Measurements from ENCODE around the gene WDFY4. TPM values are rescaled to one million over a fixed set of nuclear protein-coding genes. Genes with fewer than 3 reads are reported as not detected.

WDFY4 gene
- total RNA-seq, 1 experiment from 2014 or later = 144 TPM

- H3K27ac ChIP-seq (ENCODE audit: low read length) = no peak overlapping the region
- peaks cover 4% of the 10 kb centered on the region for H3K4me1 ChIP-seq (ENCODE audit: low read length)
- no peak overlapping the region for H3K4me3 ChIP-seq (ENCODE audit: low read length)
- no peaks in the 10 kb centered on the region for H4K20me1 ChIP-seq (ENCODE audit: insufficient read depth, low read depth, low read length)
- no peaks in the 10 kb centered on the region for H3K27me3 ChIP-seq (ENCODE audit: low read length)
- H3K9me3 ChIP-seq (ENCODE audit: low read length) = no peaks in the 10 kb centered on the region
- no peaks in the 10 kb centered on the region for H3K9me2 ChIP-seq (replicated peaks; ENCODE audit: insufficient read depth, low read length)
- H3K9ac ChIP-seq (ENCODE audit: low read length) = no peak overlapping the region
- H3K4me2 ChIP-seq (ENCODE audit: low read depth, low read length, poor library complexity, severe bottlenecking) = no peak overlapping the region
- H2AFZ ChIP-seq (ENCODE audit: low read length) = no peak overlapping the region
- no peaks in the 10 kb centered on the region for H3K79me2 ChIP-seq (ENCODE audit: low read length)
- peaks cover 62% of the 10 kb centered on the region for H3K36me3 ChIP-seq (ENCODE audit: insufficient read depth, low read length)
- DNase-seq = no peak
Measured at GRCh38 chr10:48878091-48878490, 193.4 kb downstream of the WDFY4 start.

- no peak for DNase-seq
- Histone ChIP-seq H3K9ac (ENCODE audit: low read length) (no peak overlapping the region), H3K27me3 (ENCODE audit: low read length) (no peaks in the 10 kb centered on the region), H3K4me2 (ENCODE audit: low read depth, low read length, poor library complexity, severe bottlenecking) (no peak overlapping the region), H4K20me1 (ENCODE audit: insufficient read depth, low read depth, low read length) (no peaks in the 10 kb centered on the region), H2AFZ (ENCODE audit: low read length) (no peak overlapping the region), H3K9me3 (ENCODE audit: low read length) (no peaks in the 10 kb centered on the region), H3K9me2 (replicated peaks; ENCODE audit: insufficient read depth, low read length) (no peaks in the 10 kb centered on the region), H3K4me1 (ENCODE audit: low read length) (no peaks in the 10 kb centered on the region), H3K79me2 (ENCODE audit: low read length) (no peaks in the 10 kb centered on the region), H3K36me3 (ENCODE audit: insufficient read depth, low read length) (peaks cover 57% of the 10 kb centered on the region), H3K27ac (ENCODE audit: low read length) (no peak overlapping the region), H3K4me3 (ENCODE audit: low read length) (no peak overlapping the region)
Measured at GRCh38 chr10:48879451-48879850, 194.8 kb downstream of the WDFY4 start.

- H3K9ac ChIP-seq (ENCODE audit: low read length) = no peak overlapping the region
- no peak overlapping the region for H3K4me2 ChIP-seq (ENCODE audit: low read depth, low read length, poor library complexity, severe bottlenecking)
- no peaks in the 10 kb centered on the region for H3K9me3 ChIP-seq (ENCODE audit: low read length)
- no peaks in the 10 kb centered on the region for H3K9me2 ChIP-seq (replicated peaks; ENCODE audit: insufficient read depth, low read length)
- DNase-seq = no peak
- no peaks in the 10 kb centered on the region for H3K27me3 ChIP-seq (ENCODE audit: low read length)
- no peak overlapping the region for H3K4me3 ChIP-seq (ENCODE audit: low read length)
- no peaks in the 10 kb centered on the region for H3K4me1 ChIP-seq (ENCODE audit: low read length)
- no peaks in the 10 kb centered on the region for H4K20me1 ChIP-seq (ENCODE audit: insufficient read depth, low read depth, low read length)
- H3K27ac ChIP-seq (ENCODE audit: low read length) = no peak overlapping the region
- no peak overlapping the region for H2AFZ ChIP-seq (ENCODE audit: low read length)
- H3K36me3 ChIP-seq (ENCODE audit: insufficient read depth, low read length) = peaks cover 56% of the 10 kb centered on the region
- H3K79me2 ChIP-seq (ENCODE audit: low read length) = no peaks in the 10 kb centered on the region
Measured at GRCh38 chr10:48880016-48880705, 195.5 kb downstream of the WDFY4 start.

GRCh38 chr10:48881937-48882336 is 197.3 kb downstream of the WDFY4 start:
- no peak overlapping the region for H3K4me2 ChIP-seq (ENCODE audit: low read depth, low read length, poor library complexity, severe bottlenecking)
- H3K27me3 ChIP-seq (ENCODE audit: low read length) = no peaks in the 10 kb centered on the region
- no peaks in the 10 kb centered on the region for H4K20me1 ChIP-seq (ENCODE audit: insufficient read depth, low read depth, low read length)
- no peaks in the 10 kb centered on the region for H3K79me2 ChIP-seq (ENCODE audit: low read length)
- H2AFZ ChIP-seq (ENCODE audit: low read length) = no peak overlapping the region
- no peak overlapping the region for H3K9ac ChIP-seq (ENCODE audit: low read length)
- no peaks in the 10 kb centered on the region for H3K9me3 ChIP-seq (ENCODE audit: low read length)
- no peak overlapping the region for H3K4me3 ChIP-seq (ENCODE audit: low read length)
- DNase-seq = no peak
- peaks cover 40% of the 10 kb centered on the region for H3K36me3 ChIP-seq (ENCODE audit: insufficient read depth, low read length)
- no peaks in the 10 kb centered on the region for H3K4me1 ChIP-seq (ENCODE audit: low read length)
- H3K9me2 ChIP-seq (replicated peaks; ENCODE audit: insufficient read depth, low read length) = no peaks in the 10 kb centered on the region
- no peak overlapping the region for H3K27ac ChIP-seq (ENCODE audit: low read length)

GRCh38 chr10:48882881-48883280 is 198.2 kb downstream of the WDFY4 start:
- Histone ChIP-seq H3K4me3 (ENCODE audit: low read length) (no peak overlapping the region), H3K27ac (ENCODE audit: low read length) (no peak overlapping the region), H3K27me3 (ENCODE audit: low read length) (no peaks in the 10 kb centered on the region), H3K9ac (ENCODE audit: low read length) (no peak overlapping the region), H2AFZ (ENCODE audit: low read length) (no peak overlapping the region), H3K9me2 (replicated peaks; ENCODE audit: insufficient read depth, low read length) (no peaks in the 10 kb centered on the region), H3K4me2 (ENCODE audit: low read depth, low read length, poor library complexity, severe bottlenecking) (no peak overlapping the region), H3K79me2 (ENCODE audit: low read length) (no peaks in the 10 kb centered on the region), H3K36me3 (ENCODE audit: insufficient read depth, low read length) (peaks cover 31% of the 10 kb centered on the region), H3K4me1 (ENCODE audit: low read length) (no peaks in the 10 kb centered on the region), H3K9me3 (ENCODE audit: low read length) (no peaks in the 10 kb centered on the region), H4K20me1 (ENCODE audit: insufficient read depth, low read depth, low read length) (no peaks in the 10 kb centered on the region)
- no peak for DNase-seq

GRCh38 chr10:48883701-48884100 is 199.0 kb downstream of the WDFY4 start:
- Histone ChIP-seq H3K27me3 (ENCODE audit: low read length) (no peaks in the 10 kb centered on the region), H3K9ac (ENCODE audit: low read length) (no peak overlapping the region), H3K4me1 (ENCODE audit: low read length) (no peaks in the 10 kb centered on the region), H3K27ac (ENCODE audit: low read length) (no peak overlapping the region), H3K4me3 (ENCODE audit: low read length) (no peak overlapping the region), H3K36me3 (ENCODE audit: insufficient read depth, low read length) (peaks cover 24% of the 10 kb centered on the region; the same call in 1 of the 2 replicates), H4K20me1 (ENCODE audit: insufficient read depth, low read depth, low read length) (no peaks in the 10 kb centered on the region), H3K79me2 (ENCODE audit: low read length) (no peaks in the 10 kb centered on the region), H3K9me3 (ENCODE audit: low read length) (no peaks in the 10 kb centered on the region), H3K4me2 (ENCODE audit: low read depth, low read length, poor library complexity, severe bottlenecking) (no peak overlapping the region), H2AFZ (ENCODE audit: low read length) (no peak overlapping the region), H3K9me2 (replicated peaks; ENCODE audit: insufficient read depth, low read length) (no peaks in the 10 kb centered on the region)
- no peak for DNase-seq

- Histone ChIP-seq H3K27ac (ENCODE audit: low read length) (no peak overlapping the region), H3K9me3 (ENCODE audit: low read length) (no peaks in the 10 kb centered on the region), H3K4me1 (ENCODE audit: low read length) (no peaks in the 10 kb centered on the region), H3K79me2 (ENCODE audit: low read length) (no peaks in the 10 kb centered on the region), H2AFZ (ENCODE audit: low read length) (no peak overlapping the region), H4K20me1 (ENCODE audit: insufficient read depth, low read depth, low read length) (no peaks in the 10 kb centered on the region), H3K27me3 (ENCODE audit: low read length) (no peaks in the 10 kb centered on the region), H3K9me2 (replicated peaks; ENCODE audit: insufficient read depth, low read length) (no peaks in the 10 kb centered on the region), H3K4me3 (ENCODE audit: low read length) (no peak overlapping the region), H3K36me3 (ENCODE audit: insufficient read depth, low read length) (peaks cover 17% of the 10 kb centered on the region; the same call in 1 of the 2 replicates), H3K9ac (ENCODE audit: low read length) (no peak overlapping the region), H3K4me2 (ENCODE audit: low read depth, low read length, poor library complexity, severe bottlenecking) (no peak overlapping the region)
- no peak for DNase-seq
Measured at GRCh38 chr10:48884179-48885045, 199.7 kb downstream of the WDFY4 start.

- Histone ChIP-seq H2AFZ (ENCODE audit: low read length) (no peak overlapping the region), H3K4me1 (ENCODE audit: low read length) (no peaks in the 10 kb centered on the region), H3K9ac (ENCODE audit: low read length) (no peak overlapping the region), H3K4me2 (ENCODE audit: low read depth, low read length, poor library complexity, severe bottlenecking) (no peak overlapping the region), H3K4me3 (ENCODE audit: low read length) (no peak overlapping the region), H3K9me3 (ENCODE audit: low read length) (no peaks in the 10 kb centered on the region), H3K27ac (ENCODE audit: low read length) (no peak overlapping the region), H3K36me3 (ENCODE audit: insufficient read depth, low read length) (0 out of 2 replicates have a peak, but pooled peaks cover 10% of the 10 kb centered on the region), H3K79me2 (ENCODE audit: low read length) (no peaks in the 10 kb centered on the region), H3K9me2 (replicated peaks; ENCODE audit: insufficient read depth, low read length) (no peaks in the 10 kb centered on the region), H3K27me3 (ENCODE audit: low read length) (no peaks in the 10 kb centered on the region), H4K20me1 (ENCODE audit: insufficient read depth, low read depth, low read length) (no peaks in the 10 kb centered on the region)
- peak; percentile 44 for DNase-seq
Measured at GRCh38 chr10:48885376-48885775, 200.7 kb downstream of the WDFY4 start.
